GM12875 (cell line): ENCODE results near the gene ZKSCAN1.

ENCODE experiments used
- H3K4me3 ChIP-seq: one replicate; pipeline ENCODE4 v1.5.1; 2011; ENCODE audit warnings: low read depth, low read length, control low read depth
- TF ChIP-seq, protein P1 (sequence below): IDR thresholded peaks from 2 replicates; pipeline ENCODE4 v1.5.1; 2011; ENCODE audit warnings: low read depth, mild to moderate bottlenecking, control low read depth, inconsistent platforms, low read length, moderate library complexity, borderline replicate concordance; ENCODE audit not compliant: insufficient read depth

ZKSCAN1 gene

DNA sequence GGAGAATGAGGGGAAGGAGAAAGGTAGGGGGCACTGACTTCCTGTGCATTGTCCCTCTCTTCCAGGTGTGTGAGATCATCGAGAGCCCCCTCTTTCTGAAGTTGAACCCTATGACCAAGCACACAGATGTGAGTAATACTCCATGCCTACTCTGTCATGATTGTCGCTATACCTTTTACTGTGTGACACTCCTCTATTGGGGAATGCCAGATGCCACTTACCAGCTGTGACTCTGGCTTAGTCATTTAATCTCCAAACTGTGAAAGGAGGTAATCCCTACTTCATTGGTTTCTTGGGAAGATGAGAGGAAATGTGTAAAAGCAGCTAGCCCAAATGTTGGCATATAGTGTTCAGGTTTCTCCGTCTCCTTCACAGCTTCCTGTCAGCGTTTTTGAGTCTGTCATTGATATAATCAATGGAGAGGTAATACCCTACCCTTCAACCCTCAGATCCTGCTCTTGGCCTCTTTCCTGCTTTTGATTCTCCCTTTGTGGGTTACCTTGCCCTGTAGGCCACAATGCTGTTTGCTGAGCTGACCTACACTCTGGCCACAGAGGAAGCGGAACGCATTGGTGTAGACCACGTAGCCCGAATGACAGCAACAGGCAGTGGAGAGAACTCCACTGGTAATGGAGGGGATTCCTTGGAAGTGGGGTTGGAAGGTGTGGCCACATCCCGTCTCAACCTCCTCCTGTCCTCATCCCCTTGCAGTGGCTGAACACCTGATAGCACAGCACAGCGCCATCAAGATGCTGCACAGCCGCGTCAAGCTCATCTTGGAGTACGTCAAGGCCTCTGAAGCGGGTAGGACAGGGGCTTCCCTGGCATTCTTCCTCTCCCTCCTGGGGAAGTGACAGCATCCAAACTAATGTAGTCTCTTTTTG is 75.4 kb downstream of the ZKSCAN1 start:
- no peak overlapping the region for H3K4me3 ChIP-seq
- TF ChIP-seq, protein P1, sequence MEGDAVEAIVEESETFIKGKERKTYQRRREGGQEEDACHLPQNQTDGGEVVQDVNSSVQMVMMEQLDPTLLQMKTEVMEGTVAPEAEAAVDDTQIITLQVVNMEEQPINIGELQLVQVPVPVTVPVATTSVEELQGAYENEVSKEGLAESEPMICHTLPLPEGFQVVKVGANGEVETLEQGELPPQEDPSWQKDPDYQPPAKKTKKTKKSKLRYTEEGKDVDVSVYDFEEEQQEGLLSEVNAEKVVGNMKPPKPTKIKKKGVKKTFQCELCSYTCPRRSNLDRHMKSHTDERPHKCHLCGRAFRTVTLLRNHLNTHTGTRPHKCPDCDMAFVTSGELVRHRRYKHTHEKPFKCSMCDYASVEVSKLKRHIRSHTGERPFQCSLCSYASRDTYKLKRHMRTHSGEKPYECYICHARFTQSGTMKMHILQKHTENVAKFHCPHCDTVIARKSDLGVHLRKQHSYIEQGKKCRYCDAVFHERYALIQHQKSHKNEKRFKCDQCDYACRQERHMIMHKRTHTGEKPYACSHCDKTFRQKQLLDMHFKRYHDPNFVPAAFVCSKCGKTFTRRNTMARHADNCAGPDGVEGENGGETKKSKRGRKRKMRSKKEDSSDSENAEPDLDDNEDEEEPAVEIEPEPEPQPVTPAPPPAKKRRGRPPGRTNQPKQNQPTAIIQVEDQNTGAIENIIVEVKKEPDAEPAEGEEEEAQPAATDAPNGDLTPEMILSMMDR: no peak
